Thyroid gland (tissue), 4 donors: ENCODE results near the gene ITLN1.

Experiments used
- CTCF ChIP-seq, 6 experiments: fragments of 200-600 bp in 3 of 6; fragments of 450-650 bp in 3 of 6; sonication (generic) in 3 of 6; IDR thresholded peaks; one replicate each; pipeline ENCODE4 v1.5.1; 2016 to 2019; ENCODE audit warnings: antibody characterized with exemption in 6 of 6, mild to moderate bottlenecking in 2 of 6, inconsistent platforms in 1 of 6, moderate library complexity in 1 of 6
- POLR2A ChIP-seq, 2 donors: fragments of 450-650 bp; IDR thresholded peaks; one replicate each; pipeline ENCODE4 v1.6.1; 2017; ENCODE audit warnings: antibody characterized with exemption in 2 of 2, mild to moderate bottlenecking in 2 of 2, moderate library complexity in 1 of 2

- TF ChIP-seq POLR2A (IDR thresholded peaks at IDR 0.05), result no peak
- TF ChIP-seq CTCF (IDR thresholded peaks at IDR 0.05), result no peak
These were observed 16.8 kb upstream of the ITLN1 start for GRCh38 chr1:160901768-160902167.
